A673 (cell line): ENCODE data around the gene IL17RC. TPM values are rescaled to one million over a fixed set of nuclear protein-coding genes. Genes with fewer than 3 reads are reported as not detected.

Experiments used
- BruUV-seq: library from RNA; stranded (reverse); fragments of 400-500 nt; replicated peaks from 2 replicates; lab custom pipeline; 2021; lab: Mats Ljungman, UMichigan
- CTCF ChIA-PET: fragments of 300-600 bp; sonication (Branson Sonifier 250); formaldehyde crosslinking; loops from one replicate; lab custom pipeline; 2022; ENCODE audit warnings: antibody characterized with exemption; lab: Charles Lee
- POLR2A ChIA-PET: fragments of 300-600 bp; sonication (Branson Sonifier 250); formaldehyde crosslinking; loops from one replicate; lab custom pipeline; 2022; ENCODE audit warnings: antibody characterized with exemption; ENCODE audit not compliant: low non-redundant PET; lab: Charles Lee
- DNase-seq: peaks from one replicate; pipeline ENCODE4 v3.0.0-alpha.2; 2015; ENCODE audit warnings: low spot score
- H3K27ac ChIP-seq: fragments of 200-600 bp; sonication (generic); 2 replicates; pipeline ENCODE4 v1.5.1; 2016; ENCODE audit warnings: mixed run types, low read depth, mild to moderate bottlenecking, mixed read lengths, antibody characterized with exemption, low read length; ENCODE audit not compliant: poor library complexity, severe bottlenecking
- H3K27me3 ChIP-seq: fragments of 200-600 bp; sonication (generic); replicated peaks from 2 replicates; pipeline ENCODE4 v1.6.1; 2017; ENCODE audit warnings: mixed run types, low read depth, mild to moderate bottlenecking, mixed read lengths, antibody characterized with exemption, low read length; ENCODE audit not compliant: insufficient read depth, poor library complexity
- H3K36me3 ChIP-seq: fragments of 200-600 bp; sonication (generic); 2 replicates; pipeline ENCODE4 v1.6.1; 2016; ENCODE audit warnings: mixed run types, mild to moderate bottlenecking, mixed read lengths, antibody characterized with exemption, low read length; ENCODE audit not compliant: insufficient read depth, poor library complexity, severe bottlenecking
- H3K4me1 ChIP-seq: fragments of 200-600 bp; sonication (generic); 2 replicates; pipeline ENCODE4 v1.6.1; 2017; ENCODE audit warnings: mixed run types, mild to moderate bottlenecking, mixed read lengths, antibody characterized with exemption, low read length; ENCODE audit not compliant: insufficient read depth, poor library complexity, severe bottlenecking
- H3K4me3 ChIP-seq: fragments of 200-600 bp; sonication (generic); 2 replicates; pipeline ENCODE4 v1.5.1; 2016; ENCODE audit warnings: low read depth, mixed run types, mild to moderate bottlenecking, mixed read lengths, low read length; ENCODE audit not compliant: poor library complexity, severe bottlenecking
- H3K9me3 ChIP-seq: fragments of 200-600 bp; sonication (generic); 2 replicates; pipeline ENCODE4 v1.6.1; 2016; ENCODE audit warnings: mixed run types, low read depth, mild to moderate bottlenecking, mixed read lengths, antibody characterized with exemption, low read length; ENCODE audit not compliant: poor library complexity, severe bottlenecking
- CTCF ChIP-seq: fragments of 300-800, 200-600 bp; sonication (generic); conservative IDR thresholded peaks from 2 replicates; pipeline ENCODE4 v1.5.1; 2017; ENCODE audit warnings: low read depth, mild to moderate bottlenecking, antibody characterized with exemption, low read length, moderate library complexity, mixed read lengths
- EZH2 ChIP-seq: fragments of 200-600 bp; sonication (generic); IDR thresholded peaks from 2 replicates; pipeline ENCODE4 v1.6.1; 2017; ENCODE audit warnings: borderline replicate concordance, low read depth, mild to moderate bottlenecking, mixed read lengths, antibody characterized with exemption, low read length; ENCODE audit not compliant: poor library complexity, severe bottlenecking
- intact Hi-C: fragments of 100-400 bp; cut with micrococcal nuclease; formaldehyde crosslinking; loops from one replicate; pipeline ENCODE4 v1.10.0; 2022; ENCODE audit not compliant: unreplicated experiment
- total RNA-seq: library from RNA; stranded (reverse); gene quantifications from 2 replicates; pipeline ENCODE4 v1.2.3, GENCODE V29; 2021

The IL17RC gene
- total RNA-seq, 1 experiment from 2014 or later, result 9.3 TPM

- Histone ChIP-seq H3K36me3 (no peaks in the 10 kb centered on the region), H3K4me1 (no peaks in the 10 kb centered on the region), H3K9me3 (no peaks in the 10 kb centered on the region), H3K27ac (no peak overlapping the region), H3K4me3 (no peak overlapping the region), H3K27me3 (no peaks in the 10 kb centered on the region)
- DNase-seq, result no peak
- intact Hi-C loops, result no loop called here
- TF ChIP-seq CTCF, result no peak
- TF ChIP-seq EZH2, result no peak
- no TSS peak for BruUV-seq
- CTCF ChIA-PET, result interaction anchor here (0.5 kb wide), 1 partner anchor 167 kb away, joined by 10 read pairs; no protein-coding TSS in a partner anchor
- POLR2A ChIA-PET, result no interaction called here
These were observed 35.5 kb upstream of the IL17RC start for GRCh38 chr3:9881441-9881840.

DNA sequence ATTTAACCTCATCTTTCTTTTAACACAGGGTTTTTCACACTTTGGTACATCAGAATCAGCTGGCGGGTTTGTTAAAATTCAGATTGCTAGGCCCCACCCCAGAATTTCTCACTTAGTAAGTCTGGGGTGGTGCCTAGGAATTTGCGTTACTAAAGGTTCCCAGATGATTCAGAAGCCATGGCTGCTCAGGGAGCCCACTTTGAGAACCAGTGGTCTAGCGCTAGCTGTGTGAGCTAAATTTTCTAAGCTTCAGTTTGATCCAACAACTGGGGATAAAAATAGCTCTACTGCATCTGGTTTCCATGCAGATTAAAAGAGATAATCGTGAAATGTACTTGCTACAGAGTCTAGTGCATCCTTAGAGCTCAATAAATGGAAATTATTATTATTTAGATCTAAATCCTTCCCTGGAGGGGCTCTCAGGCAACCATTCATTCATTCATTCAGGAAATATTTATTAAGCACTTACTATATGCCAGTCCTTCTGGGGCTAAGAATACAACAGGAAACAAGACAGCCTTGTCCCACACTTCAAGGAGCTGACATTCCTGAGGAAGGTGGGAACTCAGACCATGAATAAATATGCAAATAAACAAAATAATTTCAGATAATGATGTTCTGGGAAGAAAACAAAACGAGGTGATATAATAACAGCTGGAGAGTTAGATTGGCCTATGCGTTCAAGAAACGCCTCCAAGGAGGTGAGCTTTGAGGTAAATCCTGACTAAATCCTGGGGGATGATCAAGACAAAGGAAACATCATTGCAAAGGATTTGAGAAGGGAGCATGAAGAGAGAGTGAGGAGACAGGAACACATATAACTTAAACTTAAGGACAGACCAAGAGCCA is 33.0 kb upstream of the IL17RC start:
- BruUV-seq, result no TSS peak
- no peak overlapping the region for H3K4me3 ChIP-seq
- CTCF ChIA-PET, result no interaction called here
- H3K4me1 ChIP-seq, result no peaks in the 10 kb centered on the region
- H3K27me3 ChIP-seq, result no peaks in the 10 kb centered on the region
- no peak for DNase-seq
- TF ChIP-seq CTCF (no peak), EZH2 (no peak)
- H3K27ac ChIP-seq, result no peak overlapping the region
- H3K36me3 ChIP-seq, result no peaks in the 10 kb centered on the region
- intact Hi-C loops, result no loop called here
- no peaks in the 10 kb centered on the region for H3K9me3 ChIP-seq
- POLR2A ChIA-PET, result no interaction called here

- BruUV-seq, result no TSS peak
These were observed 32.2 kb upstream of the IL17RC start for GRCh38 chr3:9884555-9885165.

More at GRCh38 chr3:9884555-9885165, 32.2 kb upstream of the IL17RC start:
- ChIA-PET POLR2A (no interaction called here), CTCF (no interaction called here)
- Histone ChIP-seq H3K36me3 (no peaks in the 10 kb centered on the region), H3K9me3 (no peaks in the 10 kb centered on the region), H3K4me1 (no peaks in the 10 kb centered on the region), H3K4me3 (no peak overlapping the region), H3K27me3 (no peaks in the 10 kb centered on the region), H3K27ac (no peak overlapping the region)
- no peak for DNase-seq
- TF ChIP-seq CTCF (no peak), EZH2 (no peak)
- intact Hi-C loops, result no loop called here
